ENCODE data around the gene ANKAR. TPM values are rescaled to one million over a fixed set of nuclear protein-coding genes. Genes with fewer than 3 reads are reported as not detected.

The ANKAR gene
- total RNA-seq, 2 experiments from 2014 or later, result 2.0 to 2.9 TPM

- intact Hi-C loops (cut with micrococcal nuclease; ENCODE audit: unreplicated experiment), result no loop called here
- POLR2A ChIA-PET, result interaction anchor here (0.9 to 1.4 kb wide), 3 partner anchors 16 to 635 kb away, joined by 3 to 4 read pairs (median 3); no protein-coding TSS in a partner anchor
- CTCF ChIA-PET (ENCODE audit: unreplicated experiment), result no interaction called here
- Histone ChIP-seq H2AFZ (ENCODE audit: low read length) (no peak overlapping the region), H3K9me2 (ENCODE audit: insufficient read depth, low read length) (no peaks in the 10 kb centered on the region), H3K4me1 (ENCODE audit: insufficient read depth, low read length, poor library complexity, severe bottlenecking) (no peaks in the 10 kb centered on the region), H3K79me2 (ENCODE audit: insufficient read depth, low read depth, low read length) (no peaks in the 10 kb centered on the region), H3K4me3 (ENCODE audit: low read depth, low read length, poor library complexity, severe bottlenecking) (no peak overlapping the region), H3K9me3 (ENCODE audit: low read length) (no peaks in the 10 kb centered on the region), H4K20me1 (ENCODE audit: insufficient read depth, low read length) (no peaks in the 10 kb centered on the region), H3K4me2 (ENCODE audit: low read length) (no peak overlapping the region), H3K27ac (ENCODE audit: low read depth, low read length, poor library complexity, severe bottlenecking) (no peak overlapping the region), H3K36me3 (ENCODE audit: insufficient read depth, low read length) (no peaks in the 10 kb centered on the region)
- no TSS peak for BruUV-seq (replicated peaks)
- TF ChIP-seq CTCF (conservative IDR thresholded peaks at IDR 0.05; ENCODE audit: low read length) (no peak), EZH2phosphoT487 (IDR thresholded peaks at IDR 0.05; ENCODE audit: borderline replicate concordance, low read depth, low read length) (no peak)
- DNase-seq (ENCODE audit: low spot score), result no peak
Measured at GRCh38 chr2:189627789-189628188, 46.7 kb upstream of the ANKAR start.

- H3K36me3 ChIP-seq (ENCODE audit: insufficient read depth, low read length), result no peaks in the 10 kb centered on the region
- no peaks in the 10 kb centered on the region for H3K4me1 ChIP-seq (ENCODE audit: insufficient read depth, low read length, poor library complexity, severe bottlenecking)
- DNase-seq (ENCODE audit: low spot score), result no peak
- H3K4me2 ChIP-seq (ENCODE audit: low read length), result no peak overlapping the region
- no TSS peak for BruUV-seq (replicated peaks)
- ChIA-PET POLR2A (interaction anchor here (0.8 to 1.5 kb wide), 2 partner anchors 8 to 11 kb away, joined by 3 read pairs; no protein-coding TSS in a partner anchor), CTCF (ENCODE audit: unreplicated experiment) (no interaction called here)
- H3K79me2 ChIP-seq (ENCODE audit: insufficient read depth, low read depth, low read length), result no peaks in the 10 kb centered on the region
- no peak for TF ChIP-seq CTCF (conservative IDR thresholded peaks at IDR 0.05; ENCODE audit: low read length)
- no peak for TF ChIP-seq EZH2phosphoT487 (IDR thresholded peaks at IDR 0.05; ENCODE audit: borderline replicate concordance, low read depth, low read length)
- H3K9me3 ChIP-seq (ENCODE audit: low read length), result no peaks in the 10 kb centered on the region
- no peaks in the 10 kb centered on the region for H3K9me2 ChIP-seq (ENCODE audit: insufficient read depth, low read length)
- H2AFZ ChIP-seq (ENCODE audit: low read length), result no peak overlapping the region
- H3K4me3 ChIP-seq (ENCODE audit: low read depth, low read length, poor library complexity, severe bottlenecking), result no peak overlapping the region
- no peaks in the 10 kb centered on the region for H4K20me1 ChIP-seq (ENCODE audit: insufficient read depth, low read length)
- H3K27ac ChIP-seq (ENCODE audit: low read depth, low read length, poor library complexity, severe bottlenecking), result no peak overlapping the region
- intact Hi-C loops (cut with micrococcal nuclease; ENCODE audit: unreplicated experiment), result no loop called here
Measured at GRCh38 chr2:189628817-189629530, 45.5 kb upstream of the ANKAR start.

Data from OCI-LY7 (cell line).